Keratinocyte (primary cell): ENCODE results near the gene CTNNA2. TPM values are rescaled to one million over a fixed set of nuclear protein-coding genes. Genes with fewer than 3 reads are reported as not detected.

ENCODE experiments used
- DNase-seq: peaks from one replicate; pipeline ENCODE4 v3.0.0-alpha.2; 2011; ENCODE audit warnings: low read depth, missing footprints, low spot score
- FAIRE-seq: peaks from 2 replicates; lab custom pipeline; 2011; peaks lifted over from hg19 to GRCh38; lab: Jason Lieb, UNC
- H2AFZ ChIP-seq: 2 replicates; pipeline ENCODE4 v1.6.0; 2012; ENCODE audit warnings: low read length, control low read depth, inconsistent platforms; ENCODE audit not compliant: control insufficient read depth
- H3K27ac ChIP-seq: 2 replicates; pipeline ENCODE4 v1.5.1; 2011; ENCODE audit warnings: low read length; ENCODE audit not compliant: control insufficient read depth, insufficient read depth
- H3K27me3 ChIP-seq: 3 replicates; pipeline ENCODE4 v1.6.0; 2011; ENCODE audit warnings: low read length; ENCODE audit not compliant: control insufficient read depth, insufficient read depth; ENCODE audit errors: extremely low read depth
- H3K36me3 ChIP-seq, 2 experiments: 2 replicates in 1 of 2; 3 replicates in 1 of 2; pipeline ENCODE4 v1.5.1; 2011; ENCODE audit warnings: low read length in 2 of 2, mild to moderate bottlenecking in 1 of 2; ENCODE audit not compliant: control insufficient read depth in 2 of 2, insufficient read depth in 2 of 2; ENCODE audit errors: extremely low read depth in 1 of 2
- H3K4me1 ChIP-seq: 3 replicates; pipeline ENCODE4 v1.5.1; 2011; ENCODE audit warnings: low read length; ENCODE audit not compliant: control insufficient read depth, insufficient read depth; ENCODE audit errors: extremely low read depth
- H3K4me2 ChIP-seq: 3 replicates; pipeline ENCODE4 v1.6.0; 2011; ENCODE audit warnings: low read depth, low read length; ENCODE audit not compliant: control insufficient read depth, insufficient read depth; ENCODE audit errors: extremely low read depth
- H3K4me3 ChIP-seq, 3 experiments: fragments of 200-600 bp in 1 of 3; sonication (generic) in 1 of 3; 2 replicates in 2 of 3; 3 replicates in 1 of 3; pipeline ENCODE4 v1.5.1; 2011 to 2016; ENCODE audit warnings: low read length in 3 of 3, mild to moderate bottlenecking in 3 of 3, control low read depth in 2 of 3, inconsistent platforms in 1 of 3, low read depth in 1 of 3, mixed read lengths in 1 of 3, mixed run types in 1 of 3, moderate library complexity in 1 of 3; ENCODE audit not compliant: control insufficient read depth in 2 of 3, insufficient read depth in 2 of 3; ENCODE audit errors: extremely low read depth in 1 of 3
- H3K79me2 ChIP-seq: 2 replicates; pipeline ENCODE4 v1.6.0; 2012; ENCODE audit warnings: low read length; ENCODE audit not compliant: control insufficient read depth, insufficient read depth
- H3K9ac ChIP-seq: 3 replicates; pipeline ENCODE4 v1.6.0; 2011; ENCODE audit warnings: low read length; ENCODE audit not compliant: control insufficient read depth, insufficient read depth; ENCODE audit errors: extremely low read depth
- H3K9me1 ChIP-seq: 3 replicates; pipeline ENCODE4 v1.6.0; 2011; ENCODE audit warnings: low read length; ENCODE audit not compliant: control insufficient read depth, insufficient read depth; ENCODE audit errors: extremely low read depth
- H3K9me3 ChIP-seq: 2 replicates; pipeline ENCODE4 v1.5.1; 2012; ENCODE audit warnings: low read depth, low read length; ENCODE audit not compliant: control insufficient read depth
- H4K20me1 ChIP-seq: 3 replicates; pipeline ENCODE4 v1.6.0; 2011; ENCODE audit warnings: low read length; ENCODE audit not compliant: control insufficient read depth, insufficient read depth; ENCODE audit errors: extremely low read depth
- EZH2 ChIP-seq: IDR thresholded peaks from one replicate; pipeline ENCODE4 v1.6.1; 2012; ENCODE audit warnings: inconsistent platforms, mild to moderate bottlenecking, low read length, moderate library complexity
- dilution Hi-C: fragments of 300-500 bp; cut with MboI; formaldehyde crosslinking; loops from one replicate; pipeline ENCODE4 v1.7.0; 2020; ENCODE audit warnings: low sequenced_read_pairs; ENCODE audit not compliant: extremely low pct_ligation_motif_present
- polyA plus RNA-seq, 5 experiments: library from polyadenylated mRNA; depleted of rRNA in 3 of 5; stranded (reverse) in 3 of 5; stranded (forward) in 1 of 5; unstranded in 1 of 5; fragments of >200 nt; gene quantifications; 1 replicate in 1 of 5; 2 replicates in 3 of 5; 3 replicates in 1 of 5; pipeline versions ENCODE4 v1.2.1 to v1.2.3, GENCODE V29; 2011 to 2012; ENCODE audit warnings: missing spikeins in 2 of 5, low read depth in 1 of 5, low replicate concordance in 1 of 5
- TF ChIP-seq, protein P1 (sequence below), 3 experiments: IDR thresholded peaks in 1 of 3; conservative IDR thresholded peaks in 1 of 3; optimal IDR thresholded peaks in 1 of 3; 2 replicates in 2 of 3; 3 replicates in 1 of 3; pipeline versions ENCODE3 to v1.5.1; 2011; ENCODE audit warnings: low read length in 3 of 3, mild to moderate bottlenecking in 3 of 3, moderate library complexity in 2 of 3, control low read depth in 1 of 3, inconsistent platforms in 1 of 3; ENCODE audit not compliant: insufficient read depth in 2 of 3; ENCODE audit errors: extremely low read depth in 1 of 3

Gene CTNNA2
- polyA plus RNA-seq, 1 donor (not counting 4 experiments of a cell fraction or from before 2014, with no cell fraction given): not detected

- Histone ChIP-seq H3K9me1 (no peaks in the 10 kb centered on the region), H3K27ac (no peak overlapping the region), H3K4me1 (no peaks in the 10 kb centered on the region), H3K4me3 (no peak overlapping the region), H3K9ac (no peak overlapping the region), H3K4me2 (no peak overlapping the region), H3K36me3 (no peaks in the 10 kb centered on the region), H3K79me2 (no peaks in the 10 kb centered on the region), H4K20me1 (no peaks in the 10 kb centered on the region), H3K9me3 (peaks cover 3% of the 10 kb centered on the region), H2AFZ (no peak overlapping the region), H3K27me3 (no peaks in the 10 kb centered on the region)
- TF ChIP-seq, protein P1, sequence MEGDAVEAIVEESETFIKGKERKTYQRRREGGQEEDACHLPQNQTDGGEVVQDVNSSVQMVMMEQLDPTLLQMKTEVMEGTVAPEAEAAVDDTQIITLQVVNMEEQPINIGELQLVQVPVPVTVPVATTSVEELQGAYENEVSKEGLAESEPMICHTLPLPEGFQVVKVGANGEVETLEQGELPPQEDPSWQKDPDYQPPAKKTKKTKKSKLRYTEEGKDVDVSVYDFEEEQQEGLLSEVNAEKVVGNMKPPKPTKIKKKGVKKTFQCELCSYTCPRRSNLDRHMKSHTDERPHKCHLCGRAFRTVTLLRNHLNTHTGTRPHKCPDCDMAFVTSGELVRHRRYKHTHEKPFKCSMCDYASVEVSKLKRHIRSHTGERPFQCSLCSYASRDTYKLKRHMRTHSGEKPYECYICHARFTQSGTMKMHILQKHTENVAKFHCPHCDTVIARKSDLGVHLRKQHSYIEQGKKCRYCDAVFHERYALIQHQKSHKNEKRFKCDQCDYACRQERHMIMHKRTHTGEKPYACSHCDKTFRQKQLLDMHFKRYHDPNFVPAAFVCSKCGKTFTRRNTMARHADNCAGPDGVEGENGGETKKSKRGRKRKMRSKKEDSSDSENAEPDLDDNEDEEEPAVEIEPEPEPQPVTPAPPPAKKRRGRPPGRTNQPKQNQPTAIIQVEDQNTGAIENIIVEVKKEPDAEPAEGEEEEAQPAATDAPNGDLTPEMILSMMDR (optimal IDR thresholded peaks at IDR 0.05 in 1 of 3, IDR thresholded peaks at IDR 0.05 in 1 of 3, conservative IDR thresholded peaks at IDR 0.05 in 1 of 3; ENCODE audit: extremely low read depth in 1 of 3, insufficient read depth in 2 of 3, low read length in 3 of 3): no peak
- no peak for TF ChIP-seq EZH2
- no peak for DNase-seq
- dilution Hi-C loops: no loop called here
- no peak for FAIRE-seq
Observed at GRCh38 chr2:80153151-80153550, 640.3 kb downstream of the CTNNA2 start.

GRCh38 chr2:80153768-80154167, 640.9 kb downstream of the CTNNA2 start:
- Histone ChIP-seq H3K4me3 (no peak overlapping the region), H3K9ac (no peak overlapping the region), H3K27me3 (no peaks in the 10 kb centered on the region), H3K36me3 (no peaks in the 10 kb centered on the region), H3K9me3 (peaks cover 3% of the 10 kb centered on the region), H3K4me2 (no peak overlapping the region), H3K9me1 (no peaks in the 10 kb centered on the region), H4K20me1 (no peaks in the 10 kb centered on the region), H3K27ac (no peak overlapping the region), H3K4me1 (no peaks in the 10 kb centered on the region), H2AFZ (no peak overlapping the region), H3K79me2 (no peaks in the 10 kb centered on the region)
- TF ChIP-seq, protein P1 (optimal IDR thresholded peaks at IDR 0.05 in 1 of 3, IDR thresholded peaks at IDR 0.05 in 1 of 3, conservative IDR thresholded peaks at IDR 0.05 in 1 of 3; ENCODE audit: extremely low read depth in 1 of 3, insufficient read depth in 2 of 3, low read length in 3 of 3): no peak
- TF ChIP-seq EZH2: no peak
- no peak for DNase-seq
- FAIRE-seq: no peak
- dilution Hi-C loops: no loop called here
